Activated T-cell treated with anti-CD3 and anti-CD28 coated beads, Interleukin-2, amount 50 U/mL, for 72 hours (primary cell): ENCODE measurements around the gene FOLR1. TPM values are rescaled to one million over a fixed set of nuclear protein-coding genes. Genes with fewer than 3 reads are reported as not detected.

ENCODE experiments used
- total RNA-seq, 2 donors: library from RNA; stranded (reverse); gene quantifications; one replicate each; pipeline ENCODE4 v1.2.3, GENCODE V29; 2022

The FOLR1 gene
- total RNA-seq, 2 donors from 2014 or later, result not detected

Other genes with a start within 250 kb of the FOLR1 start
- gene IL18BP, start 193.2 kb upstream of the FOLR1 start, total RNA-seq, result 10 to 100 TPM; 16.7 to 19.0 TPM
- 100 to 1,000 TPM; 156 to 163 TPM for gene NUMA1, start 111.6 kb upstream of the FOLR1 start, total RNA-seq
- 1 to 10 TPM; 4.6 to 6.3 TPM for gene LRRC51, start 111.3 kb upstream of the FOLR1 start, total RNA-seq
- gene LAMTOR1, start 88.8 kb upstream of the FOLR1 start, total RNA-seq, result 10 to 100 TPM; 43.7 to 49.9 TPM
- not detected for gene TOMT, start 86.2 kb upstream of the FOLR1 start, total RNA-seq
- gene ANAPC15, start 79.4 kb upstream of the FOLR1 start, total RNA-seq, result 10 to 100 TPM; 63.8 to 79.8 TPM
- not detected for gene FOLR3, start 56.4 kb upstream of the FOLR1 start, total RNA-seq
- not detected for gene FOLR2, start 24.7 kb downstream of the FOLR1 start, total RNA-seq
- 100 to 1,000 TPM; 147 to 154 TPM for gene INPPL1, start 32.6 kb downstream of the FOLR1 start, total RNA-seq
- gene PHOX2A, start 52.0 kb downstream of the FOLR1 start, total RNA-seq, result not detected
- gene CLPB, start 242.4 kb downstream of the FOLR1 start, total RNA-seq, result 10 to 100 TPM; 22.0 to 30.1 TPM